Transverse colon (tissue), 4 donors: Measurements from ENCODE around the gene FAM171A2.

Source experiments
- CTCF ChIP-seq, 5 experiments: fragments of 200-600 bp in 3 of 5; fragments of 450-650 bp in 2 of 5; sonication (generic) in 3 of 5; IDR thresholded peaks; 1 replicate in 2 of 5; 2 replicates in 3 of 5; pipeline ENCODE4 v1.5.1; 2016 to 2017; ENCODE audit warnings: antibody characterized with exemption in 5 of 5, inconsistent platforms in 3 of 5, mild to moderate bottlenecking in 2 of 5, moderate library complexity in 1 of 5
- EP300 ChIP-seq: sonication (generic); formaldehyde crosslinking; IDR thresholded peaks from one replicate; pipeline ENCODE4 v1.6.1; 2017; ENCODE audit warnings: antibody characterized with exemption, low read depth
- POLR2A ChIP-seq: fragments of 450-650 bp; IDR thresholded peaks from one replicate; pipeline ENCODE4 v1.6.1; 2016; ENCODE audit warnings: antibody characterized with exemption, mild to moderate bottlenecking, moderate library complexity
- POLR2AphosphoS5 ChIP-seq, 3 donors: sonication (generic); formaldehyde crosslinking; IDR thresholded peaks; one replicate each; pipeline ENCODE4 v1.6.1; 2016; ENCODE audit warnings: antibody characterized with exemption in 3 of 3

- TF ChIP-seq CTCF (IDR thresholded peaks at IDR 0.05) (no peak), POLR2A (no peak), POLR2AphosphoS5 (IDR thresholded peaks at IDR 0.05) (no peak), EP300 (no peak)
Measured at GRCh38 chr17:44324092-44324570, 39.5 kb downstream of the FAM171A2 start.
